ENCODE data around the gene SEMA3D. TPM values are rescaled to one million over a fixed set of nuclear protein-coding genes. Genes with fewer than 3 reads are reported as not detected.

Gene SEMA3D
- total RNA-seq, 1 experiment from 2014 or later: 2.0 TPM

DNA sequence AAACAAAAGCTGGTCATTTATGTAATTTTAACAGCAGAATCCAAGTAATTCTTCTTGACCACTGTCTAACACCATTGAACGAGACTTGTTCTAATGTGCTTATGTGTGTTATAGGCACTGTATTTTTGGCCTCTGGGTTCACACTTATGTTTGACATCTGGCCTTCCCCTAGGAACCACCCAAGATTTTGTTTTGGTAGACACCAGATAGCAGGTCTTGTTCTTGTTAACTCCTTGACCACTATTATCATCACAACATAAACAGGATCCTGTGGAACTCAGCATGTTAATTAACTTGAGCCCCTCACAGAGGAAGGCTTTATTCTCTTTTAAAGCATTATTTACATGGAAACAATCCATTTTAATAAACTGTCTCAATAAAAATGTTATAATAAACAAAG, 167.7 kb downstream of the SEMA3D start:
- BruUV-seq (replicated peaks): no TSS peak
- Mint-ChIP-seq H3K4me3 (ENCODE audit: low read depth, unreplicated experiment) (no peak overlapping the region), H3K36me3 (ENCODE audit: insufficient read depth, unreplicated experiment) (no peaks in the 10 kb centered on the region), H3K27me3 (ENCODE audit: unreplicated experiment) (no peaks in the 10 kb centered on the region), H3K4me1 (ENCODE audit: low read depth, unreplicated experiment) (no peaks in the 10 kb centered on the region), H3K9me3 (ENCODE audit: low read depth, unreplicated experiment) (no peaks in the 10 kb centered on the region), H3K27ac (ENCODE audit: unreplicated experiment) (no peak overlapping the region)
- DNase-seq: no peak
- intact Hi-C loops (cut with micrococcal nuclease; ENCODE audit: unreplicated experiment): no loop called here
- CTCF ChIA-PET: no interaction called here
- TF ChIP-seq, protein P1, sequence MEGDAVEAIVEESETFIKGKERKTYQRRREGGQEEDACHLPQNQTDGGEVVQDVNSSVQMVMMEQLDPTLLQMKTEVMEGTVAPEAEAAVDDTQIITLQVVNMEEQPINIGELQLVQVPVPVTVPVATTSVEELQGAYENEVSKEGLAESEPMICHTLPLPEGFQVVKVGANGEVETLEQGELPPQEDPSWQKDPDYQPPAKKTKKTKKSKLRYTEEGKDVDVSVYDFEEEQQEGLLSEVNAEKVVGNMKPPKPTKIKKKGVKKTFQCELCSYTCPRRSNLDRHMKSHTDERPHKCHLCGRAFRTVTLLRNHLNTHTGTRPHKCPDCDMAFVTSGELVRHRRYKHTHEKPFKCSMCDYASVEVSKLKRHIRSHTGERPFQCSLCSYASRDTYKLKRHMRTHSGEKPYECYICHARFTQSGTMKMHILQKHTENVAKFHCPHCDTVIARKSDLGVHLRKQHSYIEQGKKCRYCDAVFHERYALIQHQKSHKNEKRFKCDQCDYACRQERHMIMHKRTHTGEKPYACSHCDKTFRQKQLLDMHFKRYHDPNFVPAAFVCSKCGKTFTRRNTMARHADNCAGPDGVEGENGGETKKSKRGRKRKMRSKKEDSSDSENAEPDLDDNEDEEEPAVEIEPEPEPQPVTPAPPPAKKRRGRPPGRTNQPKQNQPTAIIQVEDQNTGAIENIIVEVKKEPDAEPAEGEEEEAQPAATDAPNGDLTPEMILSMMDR (IDR thresholded peaks at IDR 0.05; ENCODE audit: unreplicated experiment): no peak

DNA sequence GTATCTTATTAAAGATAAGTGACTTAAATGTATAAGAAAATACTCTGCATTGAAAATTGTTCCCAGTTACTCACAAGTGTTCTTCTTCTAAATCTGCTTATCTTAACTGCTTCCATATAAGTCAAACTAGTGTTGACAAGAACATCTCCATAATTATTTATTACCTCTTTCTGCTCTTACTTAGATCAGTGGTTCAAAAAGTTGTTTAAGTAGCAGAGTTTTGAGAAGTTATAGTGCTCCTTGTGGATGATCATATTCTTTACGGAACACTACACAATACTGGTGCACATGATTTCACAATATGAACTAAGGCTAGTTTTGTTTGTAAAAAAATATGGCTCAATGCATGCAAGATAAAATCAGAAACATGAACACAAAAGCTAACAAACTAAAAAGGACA, 168.4 kb downstream of the SEMA3D start:
- TF ChIP-seq, protein P1 (IDR thresholded peaks at IDR 0.05; ENCODE audit: unreplicated experiment): no peak
- no peaks in the 10 kb centered on the region for H3K9me3 Mint-ChIP-seq (ENCODE audit: low read depth, unreplicated experiment)
- H3K4me1 Mint-ChIP-seq (ENCODE audit: low read depth, unreplicated experiment): no peaks in the 10 kb centered on the region
- intact Hi-C loops (cut with micrococcal nuclease; ENCODE audit: unreplicated experiment): no loop called here
- H3K27ac Mint-ChIP-seq (ENCODE audit: unreplicated experiment): no peak overlapping the region
- no peaks in the 10 kb centered on the region for H3K27me3 Mint-ChIP-seq (ENCODE audit: unreplicated experiment)
- CTCF ChIA-PET: no interaction called here
- no peak for DNase-seq
- H3K4me3 Mint-ChIP-seq (ENCODE audit: low read depth, unreplicated experiment): no peak overlapping the region
- H3K36me3 Mint-ChIP-seq (ENCODE audit: insufficient read depth, unreplicated experiment): no peaks in the 10 kb centered on the region
- BruUV-seq (replicated peaks): no TSS peak

DNA sequence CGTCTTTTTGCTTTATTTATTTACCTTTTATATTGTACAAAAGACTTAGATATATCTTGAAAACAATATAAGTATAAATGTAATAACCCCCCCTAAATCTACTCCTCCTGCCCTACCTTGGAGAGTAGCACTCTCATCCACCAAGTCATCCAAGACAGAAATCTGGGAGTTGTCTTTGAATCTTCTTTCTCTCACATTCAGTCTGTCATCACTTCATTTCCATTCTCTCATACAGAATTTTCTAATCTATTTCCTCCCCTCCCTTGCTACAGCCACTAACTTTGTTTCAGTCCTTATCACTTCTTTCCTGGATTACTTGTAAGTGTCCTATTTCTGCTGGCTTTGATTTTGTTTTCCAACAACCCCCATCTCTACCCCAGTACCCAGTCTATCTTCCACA, 170.6 kb downstream of the SEMA3D start:
- Mint-ChIP-seq H3K36me3 (ENCODE audit: insufficient read depth, unreplicated experiment) (no peaks in the 10 kb centered on the region), H3K27me3 (ENCODE audit: unreplicated experiment) (no peaks in the 10 kb centered on the region), H3K4me3 (ENCODE audit: low read depth, unreplicated experiment) (no peak overlapping the region), H3K4me1 (ENCODE audit: low read depth, unreplicated experiment) (no peaks in the 10 kb centered on the region), H3K27ac (ENCODE audit: unreplicated experiment) (no peak overlapping the region), H3K9me3 (ENCODE audit: low read depth, unreplicated experiment) (no peaks in the 10 kb centered on the region)
- BruUV-seq (replicated peaks): no TSS peak
- CTCF ChIA-PET: no interaction called here
- TF ChIP-seq, protein P1 (IDR thresholded peaks at IDR 0.05; ENCODE audit: unreplicated experiment): no peak
- intact Hi-C loops (cut with micrococcal nuclease; ENCODE audit: unreplicated experiment): no loop called here
- no peak for DNase-seq

DNA sequence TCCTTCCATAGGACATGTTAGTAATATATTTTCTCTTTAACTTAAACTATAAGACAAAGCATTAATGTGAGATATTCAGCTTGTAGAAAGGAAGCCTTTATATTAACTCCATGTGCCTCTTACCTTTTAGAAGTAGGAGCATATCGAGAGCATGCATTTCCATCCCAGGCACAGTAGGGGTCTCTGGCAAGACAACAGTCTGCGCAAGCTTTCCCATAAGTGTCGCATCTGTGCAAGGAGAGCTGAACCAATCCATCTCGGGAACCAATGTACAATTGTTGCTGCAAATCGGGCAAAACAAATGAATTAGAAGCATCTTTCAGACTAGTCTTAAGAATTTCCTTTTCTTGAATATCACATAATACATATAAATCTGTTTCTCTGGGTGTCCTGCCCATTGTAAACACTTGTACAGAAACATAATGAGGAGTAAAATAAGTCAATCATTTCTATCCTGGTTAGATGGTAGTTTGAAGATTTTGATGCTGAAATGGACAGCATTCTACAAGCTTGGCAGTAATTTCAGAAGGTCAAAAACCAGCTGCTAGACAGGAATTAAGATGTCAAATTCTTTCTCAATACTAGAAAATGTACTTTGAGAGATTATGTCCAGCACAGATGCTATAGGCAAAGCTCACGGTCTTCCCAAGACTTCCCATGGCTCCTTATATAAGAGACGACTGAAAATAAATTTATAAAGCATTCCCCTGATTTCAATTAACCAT, 171.8 kb downstream of the SEMA3D start:
- BruUV-seq (replicated peaks): no TSS peak
- H3K9me3 Mint-ChIP-seq (ENCODE audit: low read depth, unreplicated experiment): no peaks in the 10 kb centered on the region
- TF ChIP-seq, protein P1 (IDR thresholded peaks at IDR 0.05; ENCODE audit: unreplicated experiment): no peak
- no peak for DNase-seq
- H3K27ac Mint-ChIP-seq (ENCODE audit: unreplicated experiment): no peak overlapping the region
- intact Hi-C loops (cut with micrococcal nuclease; ENCODE audit: unreplicated experiment): no loop called here
- no peak overlapping the region for H3K4me3 Mint-ChIP-seq (ENCODE audit: low read depth, unreplicated experiment)
- H3K36me3 Mint-ChIP-seq (ENCODE audit: insufficient read depth, unreplicated experiment): no peaks in the 10 kb centered on the region
- no peaks in the 10 kb centered on the region for H3K27me3 Mint-ChIP-seq (ENCODE audit: unreplicated experiment)
- CTCF ChIA-PET: no interaction called here
- H3K4me1 Mint-ChIP-seq (ENCODE audit: low read depth, unreplicated experiment): no peaks in the 10 kb centered on the region
